HepG2 (cell line): ENCODE data around the gene SETD1A. TPM values are rescaled to one million over a fixed set of nuclear protein-coding genes. Genes with fewer than 3 reads are reported as not detected.

Experiments
- DZIP1 ChIP-seq: sonication (generic); formaldehyde crosslinking; IDR thresholded peaks from 2 replicates; pipeline ENCODE4 v1.5.0; 2020; ENCODE audit warnings: mild to moderate bottlenecking, missing genetic modification reagents
- MED8 ChIP-seq: sonication (generic); formaldehyde crosslinking; IDR thresholded peaks from 2 replicates; pipeline ENCODE4 v1.8.1; 2023; ENCODE audit warnings: mild to moderate bottlenecking, missing genetic modification reagents; ENCODE audit not compliant: insufficient replicate concordance
- PCBP1 ChIP-seq: fragments of 200-400 bp; formaldehyde crosslinking; IDR thresholded peaks from 2 replicates; pipeline ENCODE4 v1.6.1; 2017; ENCODE audit warnings: mild to moderate bottlenecking, low read depth, low read length, borderline replicate concordance
- POLR2AphosphoS5 ChIP-seq: IDR thresholded peaks from 2 replicates; pipeline ENCODE4 v1.6.1; 2012; ENCODE audit warnings: low read depth, low read length
- RFXANK ChIP-seq: IDR thresholded peaks from 2 replicates; pipeline ENCODE4 v1.6.1; 2016
- SMARCE1 ChIP-seq: fragments of 450-650 bp; IDR thresholded peaks from 2 replicates; pipeline ENCODE4 v1.6.1; 2017; ENCODE audit warnings: borderline replicate concordance
- SP2 ChIP-seq: sonication (generic); formaldehyde crosslinking; IDR thresholded peaks from 2 replicates; pipeline ENCODE4 v1.5.1; 2020; ENCODE audit warnings: mild to moderate bottlenecking, missing genetic modification reagents
- TGIF2 ChIP-seq: IDR thresholded peaks from 2 replicates; pipeline ENCODE4 v1.6.1; 2016; ENCODE audit warnings: control low read depth, missing compliant biosample characterization
- ZEB1 ChIP-seq: IDR thresholded peaks from 2 replicates; pipeline ENCODE4 v1.6.1; 2012; ENCODE audit warnings: mild to moderate bottlenecking, low read depth, inconsistent platforms; ENCODE audit not compliant: insufficient replicate concordance
- ZNF329 ChIP-seq: sonication (generic); formaldehyde crosslinking; IDR thresholded peaks from 2 replicates; pipeline ENCODE4 v1.9.0; 2021; ENCODE audit warnings: low read depth, mild to moderate bottlenecking, missing genetic modification reagents
- ZNF350 ChIP-seq: sonication (generic); formaldehyde crosslinking; IDR thresholded peaks from 2 replicates; pipeline ENCODE4 v1.4.0; 2020; ENCODE audit warnings: mild to moderate bottlenecking, low read depth, missing genetic modification reagents, borderline replicate concordance
- ZNF512B ChIP-seq: sonication (generic); formaldehyde crosslinking; IDR thresholded peaks from 2 replicates; pipeline ENCODE4 v1.5.1; 2020; ENCODE audit warnings: missing genetic modification reagents, mild to moderate bottlenecking, borderline replicate concordance
- ZNF841 ChIP-seq: sonication (generic); formaldehyde crosslinking; IDR thresholded peaks from 2 replicates; pipeline ENCODE4 v1.8.1; 2023; ENCODE audit warnings: missing genetic modification reagents, borderline replicate concordance
- polyA plus RNA-seq, 8 experiments: library from polyadenylated mRNA; depleted of rRNA in 3 of 8; stranded (reverse) in 7 of 8; unstranded in 1 of 8; fragments of >200 nt; fragmentation: Illumina TruSeq in 4 of 8; extraction: Trizol in 4 of 8; gene quantifications; 2 replicates each; pipeline versions ENCODE4 v1.2.1 to v1.2.3, GENCODE V29; 2011 to 2016; ENCODE audit warnings: low read depth in 4 of 8, missing spikeins in 1 of 8, mixed read lengths in 1 of 8; ENCODE audit not compliant: insufficient read depth in 1 of 8
- total RNA-seq, 5 experiments: library from RNA; depleted of rRNA; stranded (reverse); fragments of >200 nt; fragmentation: Illumina TruSeq; extraction: Trizol; gene quantifications; 2 replicates each; pipeline ENCODE4 v1.2.3, GENCODE V29; 2016; ENCODE audit warnings: low read depth in 1 of 5
- TF ChIP-seq, protein P1 (sequence below): sonication (generic); formaldehyde crosslinking; IDR thresholded peaks from 2 replicates; pipeline ENCODE4 v1.9.0; 2021; ENCODE audit warnings: missing genetic modification reagents, borderline replicate concordance
- TF ChIP-seq, protein P2 (sequence below): sonication (generic); formaldehyde crosslinking; IDR thresholded peaks from 2 replicates; pipeline ENCODE4 v1.5.1; 2020; ENCODE audit warnings: mild to moderate bottlenecking, missing genetic modification reagents, borderline replicate concordance
- TF ChIP-seq, protein P3 (sequence below): sonication (generic); formaldehyde crosslinking; IDR thresholded peaks from 2 replicates; pipeline ENCODE4 v1.4.0; 2020; ENCODE audit warnings: missing genetic modification reagents
- TF ChIP-seq, protein P4 (sequence below): sonication (generic); formaldehyde crosslinking; IDR thresholded peaks from 2 replicates; pipeline ENCODE4 v1.5.1; 2020; ENCODE audit warnings: missing genetic modification reagents, mild to moderate bottlenecking, borderline replicate concordance

The SETD1A gene
- total and polyA plus RNA-seq, 2 of the 13 experiments (the other 11 are each of a cell fraction or from before 2014, with no cell fraction given): 3.8 to 5.6 TPM

DNA sequence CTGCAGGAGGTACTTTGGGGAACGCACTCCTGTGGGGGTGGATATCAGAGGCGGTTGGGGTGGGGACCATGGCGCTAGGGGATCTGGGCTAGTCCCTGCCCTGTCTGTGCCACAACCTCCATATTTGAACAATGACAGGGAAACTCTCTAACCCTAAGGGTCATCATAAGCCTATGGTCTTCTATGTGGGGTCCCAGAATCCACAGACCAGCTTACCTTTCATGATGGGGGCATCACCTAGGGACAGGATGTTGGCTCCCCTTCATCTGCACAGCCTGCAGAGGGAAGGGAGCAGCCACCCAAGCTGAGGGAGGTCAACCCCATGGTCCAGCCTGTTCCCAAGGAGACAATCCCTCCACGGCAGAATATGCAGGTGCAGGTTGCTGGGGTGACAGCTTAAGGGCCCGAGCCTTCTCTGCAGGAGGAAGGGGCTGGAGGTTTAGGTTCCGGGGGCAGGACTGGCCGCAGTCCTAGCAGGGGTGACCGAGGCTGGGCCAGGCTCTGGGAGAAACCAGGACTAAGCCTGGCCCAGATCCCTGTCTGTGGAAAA lies 7.0 kb upstream of the SETD1A start (continued):
- TF ChIP-seq PCBP1 (0 out of 2 replicates have a peak, but pooled peaks have one; percentile 37), TGIF2 (CRISPR knock-in tag) (no peak), ZNF841 (CRISPR knock-in tag) (no peak), ZNF350 (CRISPR knock-in tag) (no peak), SP2 (CRISPR knock-in tag) (no peak), ZNF329 (CRISPR knock-in tag) (no peak), POLR2AphosphoS5 (no peak), ZNF512B (0 out of 2 replicates have a peak, but pooled peaks have one; percentile 59), DZIP1 (CRISPR knock-in tag) (0 out of 2 replicates have a peak, but pooled peaks have one; percentile 76), ZEB1 (no peak), RFXANK (no peak), SMARCE1 (no peak), MED8 (CRISPR knock-in tag) (no peak)
- TF ChIP-seq, protein P1, sequence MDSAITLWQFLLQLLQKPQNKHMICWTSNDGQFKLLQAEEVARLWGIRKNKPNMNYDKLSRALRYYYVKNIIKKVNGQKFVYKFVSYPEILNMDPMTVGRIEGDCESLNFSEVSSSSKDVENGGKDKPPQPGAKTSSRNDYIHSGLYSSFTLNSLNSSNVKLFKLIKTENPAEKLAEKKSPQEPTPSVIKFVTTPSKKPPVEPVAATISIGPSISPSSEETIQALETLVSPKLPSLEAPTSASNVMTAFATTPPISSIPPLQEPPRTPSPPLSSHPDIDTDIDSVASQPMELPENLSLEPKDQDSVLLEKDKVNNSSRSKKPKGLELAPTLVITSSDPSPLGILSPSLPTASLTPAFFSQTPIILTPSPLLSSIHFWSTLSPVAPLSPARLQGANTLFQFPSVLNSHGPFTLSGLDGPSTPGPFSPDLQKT (CRISPR knock-in tag): no peak
- TF ChIP-seq, protein P2, sequence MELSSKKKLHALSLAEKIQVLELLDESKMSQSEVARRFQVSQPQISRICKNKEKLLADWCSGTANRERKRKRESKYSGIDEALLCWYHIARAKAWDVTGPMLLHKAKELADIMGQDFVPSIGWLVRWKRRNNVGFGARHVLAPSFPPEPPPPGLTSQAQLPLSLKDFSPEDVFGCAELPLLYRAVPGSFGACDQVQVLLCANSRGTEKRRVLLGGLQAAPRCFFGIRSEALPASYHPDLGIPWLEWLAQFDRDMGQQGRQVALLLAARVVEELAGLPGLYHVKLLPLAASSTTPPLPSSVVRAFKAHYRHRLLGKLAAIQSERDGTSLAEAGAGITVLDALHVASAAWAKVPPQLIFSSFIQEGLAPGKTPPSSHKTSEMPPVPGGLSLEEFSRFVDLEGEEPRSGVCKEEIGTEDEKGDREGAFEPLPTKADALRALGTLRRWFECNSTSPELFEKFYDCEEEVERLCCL (CRISPR knock-in tag): peak; percentile 80; the same call in 1 of the 2 replicates
- TF ChIP-seq, protein P3, sequence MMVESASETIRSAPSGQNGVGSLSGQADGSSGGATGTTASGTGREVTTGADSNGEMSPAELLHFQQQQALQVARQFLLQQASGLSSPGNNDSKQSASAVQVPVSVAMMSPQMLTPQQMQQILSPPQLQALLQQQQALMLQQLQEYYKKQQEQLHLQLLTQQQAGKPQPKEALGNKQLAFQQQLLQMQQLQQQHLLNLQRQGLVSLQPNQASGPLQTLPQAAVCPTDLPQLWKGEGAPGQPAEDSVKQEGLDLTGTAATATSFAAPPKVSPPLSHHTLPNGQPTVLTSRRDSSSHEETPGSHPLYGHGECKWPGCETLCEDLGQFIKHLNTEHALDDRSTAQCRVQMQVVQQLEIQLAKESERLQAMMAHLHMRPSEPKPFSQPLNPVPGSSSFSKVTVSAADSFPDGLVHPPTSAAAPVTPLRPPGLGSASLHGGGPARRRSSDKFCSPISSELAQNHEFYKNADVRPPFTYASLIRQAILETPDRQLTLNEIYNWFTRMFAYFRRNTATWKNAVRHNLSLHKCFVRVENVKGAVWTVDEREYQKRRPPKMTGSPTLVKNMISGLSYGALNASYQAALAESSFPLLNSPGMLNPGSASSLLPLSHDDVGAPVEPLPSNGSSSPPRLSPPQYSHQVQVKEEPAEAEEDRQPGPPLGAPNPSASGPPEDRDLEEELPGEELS (CRISPR knock-in tag): no peak
- TF ChIP-seq, protein P4, sequence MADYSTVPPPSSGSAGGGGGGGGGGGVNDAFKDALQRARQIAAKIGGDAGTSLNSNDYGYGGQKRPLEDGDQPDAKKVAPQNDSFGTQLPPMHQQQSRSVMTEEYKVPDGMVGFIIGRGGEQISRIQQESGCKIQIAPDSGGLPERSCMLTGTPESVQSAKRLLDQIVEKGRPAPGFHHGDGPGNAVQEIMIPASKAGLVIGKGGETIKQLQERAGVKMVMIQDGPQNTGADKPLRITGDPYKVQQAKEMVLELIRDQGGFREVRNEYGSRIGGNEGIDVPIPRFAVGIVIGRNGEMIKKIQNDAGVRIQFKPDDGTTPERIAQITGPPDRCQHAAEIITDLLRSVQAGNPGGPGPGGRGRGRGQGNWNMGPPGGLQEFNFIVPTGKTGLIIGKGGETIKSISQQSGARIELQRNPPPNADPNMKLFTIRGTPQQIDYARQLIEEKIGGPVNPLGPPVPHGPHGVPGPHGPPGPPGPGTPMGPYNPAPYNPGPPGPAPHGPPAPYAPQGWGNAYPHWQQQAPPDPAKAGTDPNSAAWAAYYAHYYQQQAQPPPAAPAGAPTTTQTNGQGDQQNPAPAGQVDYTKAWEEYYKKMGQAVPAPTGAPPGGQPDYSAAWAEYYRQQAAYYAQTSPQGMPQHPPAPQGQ: no peak
